Chondrocyte (in vitro differentiated cells): ENCODE data around the gene CYP2R1. TPM values are rescaled to one million over a fixed set of nuclear protein-coding genes. Genes with fewer than 3 reads are reported as not detected.
"Not testable (repeated sequence)": the region's sequence is repeated elsewhere in the genome, so short reads cannot be mapped to it uniquely, and the experiment has no call there.

Source experiments
- DNase-seq: peaks from one replicate; pipeline ENCODE4 v3.0.0; 2021; ENCODE audit warnings: mixed read lengths, low spot score
- H3K27ac Mint-ChIP-seq: one replicate; pipeline ENCODE4 v1.8.0; 2021; ENCODE audit warnings: mild to moderate bottlenecking, moderate library complexity, mixed read lengths; ENCODE audit not compliant: unreplicated experiment
- H3K27me3 Mint-ChIP-seq: 2 replicates; pipeline ENCODE4 v1.8.0; 2021; ENCODE audit warnings: low read depth, mixed read lengths
- H3K36me3 Mint-ChIP-seq: 2 replicates; pipeline ENCODE4 v1.8.0; 2021; ENCODE audit warnings: low read depth, mixed read lengths
- H3K4me1 Mint-ChIP-seq: 2 replicates; pipeline ENCODE4 v1.8.0; 2021; ENCODE audit warnings: low read depth, mild to moderate bottlenecking, mixed read lengths
- H3K4me3 Mint-ChIP-seq: one replicate; pipeline ENCODE4 v1.8.0; 2021; ENCODE audit warnings: mild to moderate bottlenecking, moderate library complexity, mixed read lengths; ENCODE audit not compliant: unreplicated experiment
- H3K9me3 Mint-ChIP-seq: 2 replicates; pipeline ENCODE4 v1.8.0; 2021; ENCODE audit warnings: low read depth, mixed read lengths
- CTCF ChIP-seq: fragments of 200-600 bp; sonication (generic); IDR thresholded peaks from 2 replicates; pipeline ENCODE4 v1.5.0; 2021; ENCODE audit warnings: antibody characterized with exemption, mild to moderate bottlenecking, moderate library complexity
- total RNA-seq: library from RNA; stranded (reverse); gene quantifications from 3 replicates; pipeline ENCODE4 v1.2.1, GENCODE V29; 2021

The CYP2R1 gene
- total RNA-seq, 1 donor from 2014 or later, result 16.0 TPM

GRCh38 chr11:14882196-14882595 lies 9.8 kb downstream of the CYP2R1 start:
- peaks cover 2% of the 10 kb centered on the region for H3K4me1 Mint-ChIP-seq
- peaks cover 6% of the 10 kb centered on the region for H3K9me3 Mint-ChIP-seq
- no peak for DNase-seq
- no peaks in the 10 kb centered on the region for H3K27me3 Mint-ChIP-seq
- TF ChIP-seq CTCF, result no peak
- H3K27ac Mint-ChIP-seq, result no peak overlapping the region
- peaks cover 16% of the 10 kb centered on the region for H3K36me3 Mint-ChIP-seq
- no peak overlapping the region for H3K4me3 Mint-ChIP-seq

- no peaks in the 10 kb centered on the region for H3K27me3 Mint-ChIP-seq
Observed at GRCh38 chr11:14881576-14882193, 10.3 kb downstream of the CYP2R1 start.

GRCh38 chr11:14875163-14875562 lies 16.9 kb downstream of the CYP2R1 start:
- DNase-seq, result no peak
- Mint-ChIP-seq H3K27me3 (no peaks in the 10 kb centered on the region), H3K4me1 (peaks cover 8% of the 10 kb centered on the region), H3K9me3 (no peaks in the 10 kb centered on the region), H3K4me3 (no peak overlapping the region), H3K27ac (no peak overlapping the region), H3K36me3 (peaks cover 13% of the 10 kb centered on the region)
- TF ChIP-seq CTCF, result no peak

More at GRCh38 chr11:14881576-14882193, 10.3 kb downstream of the CYP2R1 start:
- H3K36me3 Mint-ChIP-seq, result peaks cover 17% of the 10 kb centered on the region
- TF ChIP-seq CTCF, result no peak
- DNase-seq, result no peak
- no peak overlapping the region for H3K27ac Mint-ChIP-seq
- peaks cover 2% of the 10 kb centered on the region for H3K4me1 Mint-ChIP-seq
- peaks cover 6% of the 10 kb centered on the region for H3K9me3 Mint-ChIP-seq
- no peak overlapping the region for H3K4me3 Mint-ChIP-seq

- H3K27me3 Mint-ChIP-seq, result no peaks in the 10 kb centered on the region
- H3K27ac Mint-ChIP-seq, result no peak overlapping the region
- H3K9me3 Mint-ChIP-seq, result no peaks in the 10 kb centered on the region
- peaks cover 11% of the 10 kb centered on the region for H3K36me3 Mint-ChIP-seq
- H3K4me3 Mint-ChIP-seq, result no peak overlapping the region
- DNase-seq, result no peak
- peaks cover 8% of the 10 kb centered on the region for H3K4me1 Mint-ChIP-seq
- no peak for TF ChIP-seq CTCF
Observed at GRCh38 chr11:14873632-14874031, 18.4 kb downstream of the CYP2R1 start.

- H3K4me3 Mint-ChIP-seq, result no peak overlapping the region
- no peaks in the 10 kb centered on the region for H3K27me3 Mint-ChIP-seq
- peak overlapping the region; percentile 0 for H3K27ac Mint-ChIP-seq
- H3K9me3 Mint-ChIP-seq, result no peaks in the 10 kb centered on the region
- peaks cover 3% of the 10 kb centered on the region for H3K36me3 Mint-ChIP-seq
- peaks cover 8% of the 10 kb centered on the region for H3K4me1 Mint-ChIP-seq
- no peak for TF ChIP-seq CTCF
- no peak for DNase-seq
Observed at GRCh38 chr11:14872032-14872431, 20.0 kb downstream of the CYP2R1 start.

- H3K4me1 Mint-ChIP-seq, H3K27me3 Mint-ChIP-seq, H3K36me3 Mint-ChIP-seq, H3K27ac Mint-ChIP-seq, DNase-seq, H3K4me3 Mint-ChIP-seq: not testable (repeated sequence)
- H3K9me3 Mint-ChIP-seq, result peaks cover 20% of the 10 kb centered on the region
Observed at GRCh38 chr11:14863775-14864174, 28.3 kb downstream of the CYP2R1 start.
